NB4 (cell line): Measurements from ENCODE around the gene ARL14.

Experiments used
- CTCF ChIP-seq: IDR thresholded peaks from one replicate; pipeline ENCODE4 v1.5.1; 2012; ENCODE audit warnings: low read depth, low read length
- MAX ChIP-seq: IDR thresholded peaks from 2 replicates; pipeline ENCODE4 v1.6.1; 2011; ENCODE audit warnings: low read depth, low read length
- MYC ChIP-seq: IDR thresholded peaks from 2 replicates; pipeline ENCODE4 v1.6.1; 2011; ENCODE audit warnings: low read depth, low read length
- POLR2A ChIP-seq: IDR thresholded peaks from 2 replicates; pipeline ENCODE4 v1.6.1; 2011; ENCODE audit warnings: mild to moderate bottlenecking; ENCODE audit not compliant: insufficient read length; ENCODE audit errors: extremely low read depth

- no peak for TF ChIP-seq CTCF
- no peak for TF ChIP-seq POLR2A
- TF ChIP-seq MYC, result no peak
- TF ChIP-seq MAX, result no peak
Measured at GRCh38 chr3:160725338-160725737, 48.4 kb downstream of the ARL14 start.
